Measurements from ENCODE around the gene TAGLN3.

DNA sequence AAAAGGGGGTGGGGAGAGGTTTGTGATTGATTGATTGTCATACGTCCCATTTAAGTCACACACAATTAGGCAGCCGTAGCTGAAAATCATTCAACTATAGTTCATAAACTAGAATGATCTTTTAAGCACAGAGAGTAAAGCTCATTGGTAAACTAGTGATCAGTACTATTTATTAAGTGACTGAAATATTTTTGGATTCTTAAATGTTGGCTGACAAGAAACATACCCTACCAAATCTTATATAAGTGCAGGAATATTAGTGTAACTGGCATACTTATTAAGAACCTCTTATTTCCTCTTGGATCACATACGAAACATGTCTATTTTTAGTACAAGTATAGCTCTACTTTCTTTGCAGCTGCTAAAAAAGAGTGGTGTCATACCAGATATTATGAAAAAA, 28.3 kb upstream of the TAGLN3 start:
- TF ChIP-seq POLR2A (IDR thresholded peaks at IDR 0.05; ENCODE audit: low read depth, low read length) (no peak), POLR2AphosphoS5 (IDR thresholded peaks at IDR 0.05; ENCODE audit: insufficient read depth, low read depth, low read length) (no peak)
- TF ChIP-seq, protein P1, sequence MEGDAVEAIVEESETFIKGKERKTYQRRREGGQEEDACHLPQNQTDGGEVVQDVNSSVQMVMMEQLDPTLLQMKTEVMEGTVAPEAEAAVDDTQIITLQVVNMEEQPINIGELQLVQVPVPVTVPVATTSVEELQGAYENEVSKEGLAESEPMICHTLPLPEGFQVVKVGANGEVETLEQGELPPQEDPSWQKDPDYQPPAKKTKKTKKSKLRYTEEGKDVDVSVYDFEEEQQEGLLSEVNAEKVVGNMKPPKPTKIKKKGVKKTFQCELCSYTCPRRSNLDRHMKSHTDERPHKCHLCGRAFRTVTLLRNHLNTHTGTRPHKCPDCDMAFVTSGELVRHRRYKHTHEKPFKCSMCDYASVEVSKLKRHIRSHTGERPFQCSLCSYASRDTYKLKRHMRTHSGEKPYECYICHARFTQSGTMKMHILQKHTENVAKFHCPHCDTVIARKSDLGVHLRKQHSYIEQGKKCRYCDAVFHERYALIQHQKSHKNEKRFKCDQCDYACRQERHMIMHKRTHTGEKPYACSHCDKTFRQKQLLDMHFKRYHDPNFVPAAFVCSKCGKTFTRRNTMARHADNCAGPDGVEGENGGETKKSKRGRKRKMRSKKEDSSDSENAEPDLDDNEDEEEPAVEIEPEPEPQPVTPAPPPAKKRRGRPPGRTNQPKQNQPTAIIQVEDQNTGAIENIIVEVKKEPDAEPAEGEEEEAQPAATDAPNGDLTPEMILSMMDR (IDR thresholded peaks at IDR 0.05; ENCODE audit: extremely low read depth in 1 of 2, insufficient read depth in 1 of 2, low read depth in 1 of 2, low read length in 2 of 2), result no peak

Measured in endothelial cell of umbilical vein (primary cell).